ENCODE results near the gene VSTM2B. TPM values are rescaled to one million over a fixed set of nuclear protein-coding genes. Genes with fewer than 3 reads are reported as not detected.

The VSTM2B gene
- total and polyA plus RNA-seq, 4 donors, result not detected

GRCh38 chr19:29537181-29537580 is 11.4 kb downstream of the VSTM2B start (continued):
- TF ChIP-seq, protein P1, sequence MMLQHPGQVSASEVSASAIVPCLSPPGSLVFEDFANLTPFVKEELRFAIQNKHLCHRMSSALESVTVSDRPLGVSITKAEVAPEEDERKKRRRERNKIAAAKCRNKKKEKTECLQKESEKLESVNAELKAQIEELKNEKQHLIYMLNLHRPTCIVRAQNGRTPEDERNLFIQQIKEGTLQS (IDR thresholded peaks at IDR 0.05), result no peak
- no peak for TF ChIP-seq HNF4G (IDR thresholded peaks at IDR 0.05)

DNA sequence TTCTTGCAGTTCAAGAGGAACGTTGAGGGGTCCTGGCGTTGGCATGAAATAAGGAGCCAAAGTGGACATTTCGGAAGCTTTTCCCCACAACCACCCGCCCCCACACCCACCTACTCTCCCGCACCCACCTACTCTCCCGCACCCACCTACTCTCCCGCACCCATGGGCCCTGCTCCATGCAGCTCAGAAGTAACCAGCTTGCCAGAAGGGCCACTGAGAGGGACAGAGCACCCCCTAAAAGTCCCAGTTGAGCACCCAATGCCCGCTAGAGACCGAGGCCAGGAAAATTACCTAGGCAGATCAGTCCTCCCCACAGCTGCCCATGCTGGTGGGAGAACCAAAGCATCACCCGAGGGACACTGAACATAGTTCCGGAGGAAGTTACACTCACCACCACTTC is 11.8 kb downstream of the VSTM2B start:
- peaks cover 0 to 7% (median under 1%) of the 10 kb centered on the region in 4 donors for H3K27me3 ChIP-seq (ENCODE audit: control insufficient read depth in 4 of 4, insufficient read depth in 4 of 4, low read length in 3 of 4)
- 83% methylated on average over 11 of the region's 11 CpGs for WGBS

DNA sequence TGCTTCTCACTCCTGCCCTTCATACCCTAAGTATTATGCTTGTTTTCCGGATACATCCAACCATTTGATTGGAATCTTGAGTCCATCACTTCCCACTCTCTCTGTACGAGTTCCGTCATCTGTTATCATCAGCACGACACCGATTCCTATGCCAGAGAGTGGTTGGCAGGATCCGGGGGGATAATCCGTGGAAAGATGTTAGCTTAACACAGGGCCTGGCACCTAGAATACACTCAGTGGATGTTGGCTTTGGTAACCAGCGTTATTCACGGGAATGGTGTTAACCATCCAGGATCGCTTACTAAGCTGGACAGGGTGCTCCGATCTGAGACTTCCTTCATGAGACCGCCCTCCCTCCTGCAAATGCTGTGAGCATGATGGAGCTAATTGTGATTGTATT is 12.4 kb downstream of the VSTM2B start:
- Histone ChIP-seq H3K4me1 (ENCODE audit: control insufficient read depth in 4 of 4, insufficient read depth in 4 of 4, low read length in 3 of 4) (no peaks in the 10 kb centered on the region), H3K36me3 (ENCODE audit: control insufficient read depth in 4 of 4, insufficient read depth in 3 of 4, low read depth in 1 of 4, low read length in 3 of 4) (no peaks in the 10 kb centered on the region), H3K27me3 (ENCODE audit: control insufficient read depth in 4 of 4, insufficient read depth in 4 of 4, low read length in 3 of 4) (peaks cover 0 to 10% (median 0%) of the 10 kb centered on the region in 4 donors), H3K4me3 (ENCODE audit: low read depth in 1 of 3, low read length in 3 of 3) (no peak overlapping the region), H3K9ac (ENCODE audit: low read depth in 1 of 2, low read length in 2 of 2) (no peak overlapping the region), H3K9me3 (ENCODE audit: control insufficient read depth in 4 of 4, low read length in 3 of 4) (no peaks in the 10 kb centered on the region), H3K27ac (ENCODE audit: low read depth in 1 of 2, low read length in 2 of 2) (no peak overlapping the region)
- no peak for DNase-seq (ENCODE audit: low spot score)
- 86% methylated on average over 12 of the region's 12 CpGs for WGBS
- TF ChIP-seq CTCF (IDR thresholded peaks at IDR 0.05; ENCODE audit: low read depth, low read length, missing input control) (no peak), FOXA2 (IDR thresholded peaks at IDR 0.05) (no peak), RAD21 (IDR thresholded peaks at IDR 0.05) (no peak), FOXA1 (IDR thresholded peaks at IDR 0.05) (no peak), YY1 (IDR thresholded peaks at IDR 0.05) (no peak), TAF1 (conservative IDR thresholded peaks at IDR 0.05) (no peak)
- TF ChIP-seq, protein P2, sequence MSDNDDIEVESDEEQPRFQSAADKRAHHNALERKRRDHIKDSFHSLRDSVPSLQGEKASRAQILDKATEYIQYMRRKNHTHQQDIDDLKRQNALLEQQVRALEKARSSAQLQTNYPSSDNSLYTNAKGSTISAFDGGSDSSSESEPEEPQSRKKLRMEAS (IDR thresholded peaks at IDR 0.05), result no peak
- TF ChIP-seq, protein P1 (IDR thresholded peaks at IDR 0.05), result no peak

More for the DNA sequence above, 11.8 kb downstream of the VSTM2B start:
- Histone ChIP-seq H3K4me1 (ENCODE audit: control insufficient read depth in 4 of 4, insufficient read depth in 4 of 4, low read length in 3 of 4) (no peaks in the 10 kb centered on the region), H3K9ac (ENCODE audit: low read depth in 1 of 2, low read length in 2 of 2) (no peak overlapping the region), H3K9me3 (ENCODE audit: control insufficient read depth in 4 of 4, low read length in 3 of 4) (no peaks in the 10 kb centered on the region), H3K27ac (ENCODE audit: low read depth in 1 of 2, low read length in 2 of 2) (no peak overlapping the region), H3K36me3 (ENCODE audit: control insufficient read depth in 4 of 4, insufficient read depth in 3 of 4, low read depth in 1 of 4, low read length in 3 of 4) (no peaks in the 10 kb centered on the region), H3K4me3 (ENCODE audit: low read depth in 1 of 3, low read length in 3 of 3) (no peak overlapping the region)
- no peak for DNase-seq (ENCODE audit: low spot score)
- no peak for TF ChIP-seq JUND (IDR thresholded peaks at IDR 0.05)
- TF ChIP-seq YY1 (IDR thresholded peaks at IDR 0.05), result no peak
- TF ChIP-seq SP1 (IDR thresholded peaks at IDR 0.05), result no peak
- no peak for TF ChIP-seq RXRA (IDR thresholded peaks at IDR 0.05)
- TF ChIP-seq, protein P1 (IDR thresholded peaks at IDR 0.05), result no peak
- no peak for TF ChIP-seq TAF1 (conservative IDR thresholded peaks at IDR 0.05)
- no peak for TF ChIP-seq FOXA2 (IDR thresholded peaks at IDR 0.05)
- TF ChIP-seq NR2F2 (IDR thresholded peaks at IDR 0.05), result no peak
- TF ChIP-seq EGR1 (IDR thresholded peaks at IDR 0.05; ENCODE audit: low read depth in 2 of 2), result no peak
- TF ChIP-seq GABPA (IDR thresholded peaks at IDR 0.05 in 1 of 2, conservative IDR thresholded peaks at IDR 0.05 in 1 of 2), result no peak
- TF ChIP-seq, protein P3, sequence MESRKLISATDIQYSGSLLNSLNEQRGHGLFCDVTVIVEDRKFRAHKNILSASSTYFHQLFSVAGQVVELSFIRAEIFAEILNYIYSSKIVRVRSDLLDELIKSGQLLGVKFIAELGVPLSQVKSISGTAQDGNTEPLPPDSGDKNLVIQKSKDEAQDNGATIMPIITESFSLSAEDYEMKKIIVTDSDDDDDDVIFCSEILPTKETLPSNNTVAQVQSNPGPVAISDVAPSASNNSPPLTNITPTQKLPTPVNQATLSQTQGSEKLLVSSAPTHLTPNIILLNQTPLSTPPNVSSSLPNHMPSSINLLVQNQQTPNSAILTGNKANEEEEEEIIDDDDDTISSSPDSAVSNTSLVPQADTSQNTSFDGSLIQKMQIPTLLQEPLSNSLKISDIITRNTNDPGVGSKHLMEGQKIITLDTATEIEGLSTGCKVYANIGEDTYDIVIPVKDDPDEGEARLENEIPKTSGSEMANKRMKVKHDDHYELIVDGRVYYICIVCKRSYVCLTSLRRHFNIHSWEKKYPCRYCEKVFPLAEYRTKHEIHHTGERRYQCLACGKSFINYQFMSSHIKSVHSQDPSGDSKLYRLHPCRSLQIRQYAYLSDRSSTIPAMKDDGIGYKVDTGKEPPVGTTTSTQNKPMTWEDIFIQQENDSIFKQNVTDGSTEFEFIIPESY (IDR thresholded peaks at IDR 0.05), result no peak
- no peak for TF ChIP-seq FOXA1 (IDR thresholded peaks at IDR 0.05)
- TF ChIP-seq REST (IDR thresholded peaks at IDR 0.05), result no peak
